ENCODE measurements around the gene EXOC8.

The EXOC8 gene

DNA sequence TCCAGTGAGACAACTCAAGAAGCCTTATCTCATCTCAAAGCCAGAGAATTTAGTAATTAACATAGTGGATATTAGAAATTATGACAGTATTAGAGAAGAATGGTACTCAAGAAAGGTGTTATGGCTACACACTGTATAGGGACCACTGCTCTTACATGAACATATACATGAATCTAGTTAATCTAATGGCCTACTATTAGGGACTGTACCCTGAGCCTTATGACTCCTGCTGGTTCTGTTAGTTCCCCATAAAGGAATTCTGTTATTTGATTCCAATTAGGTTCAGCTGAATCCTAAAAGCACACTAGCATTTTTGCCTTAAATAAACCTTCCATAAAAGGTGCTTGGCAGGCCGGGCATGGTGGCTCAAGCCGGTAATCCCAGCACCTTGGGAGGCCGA is 44.8 kb upstream of the EXOC8 start:
- TF ChIP-seq, protein P1, sequence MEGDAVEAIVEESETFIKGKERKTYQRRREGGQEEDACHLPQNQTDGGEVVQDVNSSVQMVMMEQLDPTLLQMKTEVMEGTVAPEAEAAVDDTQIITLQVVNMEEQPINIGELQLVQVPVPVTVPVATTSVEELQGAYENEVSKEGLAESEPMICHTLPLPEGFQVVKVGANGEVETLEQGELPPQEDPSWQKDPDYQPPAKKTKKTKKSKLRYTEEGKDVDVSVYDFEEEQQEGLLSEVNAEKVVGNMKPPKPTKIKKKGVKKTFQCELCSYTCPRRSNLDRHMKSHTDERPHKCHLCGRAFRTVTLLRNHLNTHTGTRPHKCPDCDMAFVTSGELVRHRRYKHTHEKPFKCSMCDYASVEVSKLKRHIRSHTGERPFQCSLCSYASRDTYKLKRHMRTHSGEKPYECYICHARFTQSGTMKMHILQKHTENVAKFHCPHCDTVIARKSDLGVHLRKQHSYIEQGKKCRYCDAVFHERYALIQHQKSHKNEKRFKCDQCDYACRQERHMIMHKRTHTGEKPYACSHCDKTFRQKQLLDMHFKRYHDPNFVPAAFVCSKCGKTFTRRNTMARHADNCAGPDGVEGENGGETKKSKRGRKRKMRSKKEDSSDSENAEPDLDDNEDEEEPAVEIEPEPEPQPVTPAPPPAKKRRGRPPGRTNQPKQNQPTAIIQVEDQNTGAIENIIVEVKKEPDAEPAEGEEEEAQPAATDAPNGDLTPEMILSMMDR (IDR thresholded peaks at IDR 0.05; ENCODE audit: borderline replicate concordance, control extremely low read depth, extremely low read depth, insufficient read depth, missing control alignments): no peak
- no peak for DNase-seq (ENCODE audit: low spot score)
- in situ Hi-C loops (cut with MboI; ENCODE audit: low sequenced_read_pairs, unreplicated experiment): no loop called here

DNA sequence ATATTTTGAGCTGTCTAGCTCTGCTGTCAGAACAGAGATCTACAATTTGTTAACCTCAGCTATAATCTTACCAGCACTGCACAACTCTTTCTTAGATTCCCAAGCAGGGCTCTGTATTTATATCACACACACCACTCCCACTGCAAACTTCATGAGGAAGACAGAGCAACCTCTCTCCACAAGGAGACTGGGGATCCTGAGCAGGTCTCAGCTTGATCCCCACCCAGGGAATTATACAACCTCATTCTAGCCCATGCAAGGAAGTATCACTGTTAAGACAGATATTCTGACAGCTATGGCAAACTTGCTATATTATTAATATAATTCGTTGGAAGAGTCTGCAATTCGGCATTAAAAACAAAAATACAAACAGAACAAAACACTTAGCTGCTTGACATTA is 44.1 kb upstream of the EXOC8 start:
- DNase-seq (ENCODE audit: low spot score): no peak
- TF ChIP-seq, protein P1 (IDR thresholded peaks at IDR 0.05; ENCODE audit: borderline replicate concordance, control extremely low read depth, extremely low read depth, insufficient read depth, missing control alignments): no peak
- in situ Hi-C loops (cut with MboI; ENCODE audit: low sequenced_read_pairs, unreplicated experiment): no loop called here

DNA sequence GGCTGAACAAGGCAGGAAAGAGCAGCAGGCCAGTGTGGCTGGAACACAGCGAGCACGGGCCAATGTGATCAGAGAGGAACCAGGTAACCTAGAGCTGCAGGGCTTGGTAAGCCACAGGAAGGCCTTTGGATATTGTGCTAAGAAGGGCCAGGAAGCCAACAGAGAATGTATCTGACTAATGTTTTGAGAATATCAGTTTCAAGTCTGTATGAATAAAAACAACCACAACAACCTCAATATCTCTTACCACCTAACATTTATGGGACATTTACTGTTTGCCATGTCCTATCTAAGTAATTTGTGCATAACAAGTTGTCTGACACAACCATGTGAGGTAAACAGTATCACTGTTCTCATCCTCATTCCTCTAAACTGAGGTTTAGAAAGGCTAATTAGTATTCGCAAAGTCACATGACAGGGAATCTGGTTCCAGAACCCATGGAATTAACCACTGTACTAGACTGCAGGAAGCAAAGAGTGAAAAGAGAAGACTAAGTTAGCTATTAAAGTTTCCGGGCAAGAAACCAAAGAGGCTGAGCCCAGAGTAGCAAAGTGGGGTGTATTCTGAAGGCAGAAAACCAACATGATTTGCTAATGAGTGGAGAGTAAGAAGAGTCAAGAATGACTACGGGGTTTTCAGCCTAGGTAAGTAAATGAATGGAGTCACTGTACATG is 39.4 kb upstream of the EXOC8 start:
- TF ChIP-seq, protein P1 (IDR thresholded peaks at IDR 0.05; ENCODE audit: borderline replicate concordance, control extremely low read depth, extremely low read depth, insufficient read depth, missing control alignments): no peak
- in situ Hi-C loops (cut with MboI; ENCODE audit: low sequenced_read_pairs, unreplicated experiment): no loop called here
- DNase-seq (ENCODE audit: low spot score): no peak

DNA sequence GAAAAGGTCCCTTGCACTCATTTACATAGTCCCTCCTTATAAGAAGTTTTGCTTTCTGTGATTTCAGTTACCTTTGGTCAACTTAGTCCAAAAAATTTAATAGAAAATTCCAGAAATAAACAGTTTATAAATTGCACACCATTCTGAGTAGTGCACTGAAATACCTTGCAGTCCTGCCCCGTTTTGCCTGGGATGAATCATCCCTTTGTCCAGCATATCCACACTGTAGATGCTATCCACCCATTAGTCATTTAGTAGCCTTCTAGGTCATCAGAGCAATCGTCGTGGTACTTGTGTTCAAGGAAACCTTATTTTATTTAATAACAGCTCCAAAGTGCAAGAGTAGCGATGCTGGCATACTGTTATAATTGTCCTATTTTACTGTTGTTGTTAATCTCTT is 38.4 kb upstream of the EXOC8 start:
- TF ChIP-seq, protein P1 (IDR thresholded peaks at IDR 0.05; ENCODE audit: borderline replicate concordance, control extremely low read depth, extremely low read depth, insufficient read depth, missing control alignments): no peak
- no peak for DNase-seq (ENCODE audit: low spot score)
- in situ Hi-C loops (cut with MboI; ENCODE audit: low sequenced_read_pairs, unreplicated experiment): no loop called here

DNA sequence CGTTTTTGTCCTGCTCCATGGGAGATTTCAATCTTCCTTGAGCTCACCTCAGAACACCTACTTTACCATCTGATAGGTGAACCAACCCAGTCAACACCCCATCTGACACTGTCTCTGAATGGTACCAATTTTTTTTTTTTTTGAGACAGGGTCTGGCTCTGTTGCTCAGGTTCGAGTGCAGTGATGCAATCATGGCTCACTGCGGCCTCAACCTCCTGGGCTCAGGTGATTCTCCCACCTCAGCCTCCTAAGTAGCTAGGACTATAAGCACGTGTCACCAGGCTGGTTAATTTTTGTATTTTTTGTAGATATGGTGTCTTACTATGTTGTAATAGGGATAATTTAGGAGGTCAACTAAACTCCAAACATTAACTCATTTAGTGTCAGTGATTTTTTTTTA is 36.7 kb upstream of the EXOC8 start:
- no peak for DNase-seq (ENCODE audit: low spot score)
- in situ Hi-C loops (cut with MboI; ENCODE audit: low sequenced_read_pairs, unreplicated experiment): no loop called here
- TF ChIP-seq, protein P1 (IDR thresholded peaks at IDR 0.05; ENCODE audit: borderline replicate concordance, control extremely low read depth, extremely low read depth, insufficient read depth, missing control alignments): no peak

DNA sequence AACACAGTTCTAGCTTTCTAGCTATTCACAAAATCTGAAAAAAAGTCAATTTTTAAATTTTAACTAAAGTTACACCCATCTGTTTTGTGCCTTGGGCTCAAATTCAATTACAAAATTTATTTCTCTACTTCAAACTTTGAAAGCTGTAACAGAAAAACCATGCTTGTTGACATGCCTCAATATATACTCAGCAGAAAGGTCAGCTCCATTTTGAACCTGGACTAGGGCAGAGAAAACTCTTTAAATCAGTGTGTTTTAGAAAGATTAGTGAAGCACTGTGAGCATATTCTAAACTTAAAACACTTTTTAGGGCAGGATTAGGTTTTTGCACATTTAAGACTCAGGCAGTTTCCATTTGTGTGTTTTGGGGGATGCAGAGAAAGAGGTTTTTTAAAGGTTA is 34.8 kb upstream of the EXOC8 start:
- in situ Hi-C loops (cut with MboI; ENCODE audit: low sequenced_read_pairs, unreplicated experiment): no loop called here
- DNase-seq (ENCODE audit: low spot score): no peak
- TF ChIP-seq, protein P1 (IDR thresholded peaks at IDR 0.05; ENCODE audit: borderline replicate concordance, control extremely low read depth, extremely low read depth, insufficient read depth, missing control alignments): no peak

Measured in GM13976 (cell line).